Right lobe of liver (tissue), 4 donors: ENCODE results near the gene INPP4B.

Source experiments
- POLR2A ChIP-seq: fragments of 450-650 bp; IDR thresholded peaks from one replicate; pipeline ENCODE4 v1.6.1; 2017; ENCODE audit warnings: antibody characterized with exemption, mild to moderate bottlenecking
- TF ChIP-seq, protein P1 (sequence below), 4 donors: fragments of 200-600 bp in 3 of 4; fragments of 450-650 bp in 1 of 4; IDR thresholded peaks; one replicate each; pipeline versions ENCODE4 v1.5.1 to v1.8.0; 2016 to 2022; ENCODE audit warnings: antibody characterized with exemption in 4 of 4, mild to moderate bottlenecking in 2 of 4
- donor health status: DM: no; HTN: no; CAD: no.
- donor health status: DM: no; HTN: no; CAD: no.
- donor health status: DM: no; HTN: yes; CAD: no.

- TF ChIP-seq, protein P1, sequence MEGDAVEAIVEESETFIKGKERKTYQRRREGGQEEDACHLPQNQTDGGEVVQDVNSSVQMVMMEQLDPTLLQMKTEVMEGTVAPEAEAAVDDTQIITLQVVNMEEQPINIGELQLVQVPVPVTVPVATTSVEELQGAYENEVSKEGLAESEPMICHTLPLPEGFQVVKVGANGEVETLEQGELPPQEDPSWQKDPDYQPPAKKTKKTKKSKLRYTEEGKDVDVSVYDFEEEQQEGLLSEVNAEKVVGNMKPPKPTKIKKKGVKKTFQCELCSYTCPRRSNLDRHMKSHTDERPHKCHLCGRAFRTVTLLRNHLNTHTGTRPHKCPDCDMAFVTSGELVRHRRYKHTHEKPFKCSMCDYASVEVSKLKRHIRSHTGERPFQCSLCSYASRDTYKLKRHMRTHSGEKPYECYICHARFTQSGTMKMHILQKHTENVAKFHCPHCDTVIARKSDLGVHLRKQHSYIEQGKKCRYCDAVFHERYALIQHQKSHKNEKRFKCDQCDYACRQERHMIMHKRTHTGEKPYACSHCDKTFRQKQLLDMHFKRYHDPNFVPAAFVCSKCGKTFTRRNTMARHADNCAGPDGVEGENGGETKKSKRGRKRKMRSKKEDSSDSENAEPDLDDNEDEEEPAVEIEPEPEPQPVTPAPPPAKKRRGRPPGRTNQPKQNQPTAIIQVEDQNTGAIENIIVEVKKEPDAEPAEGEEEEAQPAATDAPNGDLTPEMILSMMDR (IDR thresholded peaks at IDR 0.05): no peak
- no peak for TF ChIP-seq POLR2A
Measured at GRCh38 chr4:142405695-142406498, 440.2 kb downstream of the INPP4B start.
